HEK293 (cell line): ENCODE results near the gene DRAP1.

Source experiments
- HOXA7 ChIP-seq: sonication (generic); formaldehyde crosslinking; IDR thresholded peaks from 2 replicates; pipeline ENCODE4 v1.8.1; 2022; ENCODE audit warnings: missing genetic modification reagents, borderline replicate concordance
- HOXD13 ChIP-seq: sonication (generic); formaldehyde crosslinking; IDR thresholded peaks from 2 replicates; pipeline ENCODE4 v1.8.0; 2022; ENCODE audit warnings: missing genetic modification reagents, borderline replicate concordance
- KLF1 ChIP-seq: fragments of 450-650 bp; formaldehyde crosslinking; IDR thresholded peaks from 2 replicates; pipeline ENCODE4 v1.5.1; 2016; ENCODE audit warnings: missing biosample characterization, missing genetic modification characterization
- OSR2 ChIP-seq: fragments of 450-650 bp; formaldehyde crosslinking; IDR thresholded peaks from 2 replicates; pipeline ENCODE4 v1.5.1; 2016; ENCODE audit warnings: missing biosample characterization, missing genetic modification characterization
- YY1 ChIP-seq: fragments of 450-650 bp; formaldehyde crosslinking; IDR thresholded peaks from 2 replicates; pipeline ENCODE4 v1.5.1; 2018; ENCODE audit warnings: missing biosample characterization, missing genetic modification characterization
- ZNF16 ChIP-seq: fragments of 450-650 bp; formaldehyde crosslinking; IDR thresholded peaks from 2 replicates; pipeline ENCODE4 v1.5.1; 2016; ENCODE audit warnings: low read depth, missing biosample characterization, missing genetic modification characterization
- ZNF433 ChIP-seq: fragments of 450-650 bp; formaldehyde crosslinking; IDR thresholded peaks from 2 replicates; pipeline ENCODE4 v1.5.1; 2016; ENCODE audit warnings: missing biosample characterization, missing genetic modification characterization, low read depth
- ZNF596 ChIP-seq: fragments of 450-650 bp; IDR thresholded peaks from 2 replicates; pipeline ENCODE4 v1.5.0; 2018; ENCODE audit warnings: missing biosample characterization, mild to moderate bottlenecking, missing genetic modification characterization, moderate library complexity
- ZNF629 ChIP-seq: fragments of 450-650 bp; formaldehyde crosslinking; IDR thresholded peaks from 2 replicates; pipeline ENCODE4 v1.5.1; 2017; ENCODE audit warnings: missing biosample characterization, missing genetic modification characterization
- TF ChIP-seq, protein P1 (sequence below): fragments of 450-650 bp; formaldehyde crosslinking; IDR thresholded peaks from 2 replicates; pipeline ENCODE4 v1.5.1; 2016; ENCODE audit warnings: missing biosample characterization, missing genetic modification characterization
- TF ChIP-seq, protein P2 (sequence below): fragments of 450-650 bp; formaldehyde crosslinking; IDR thresholded peaks from 2 replicates; pipeline ENCODE4 v1.5.1; 2016; ENCODE audit warnings: missing biosample characterization, missing genetic modification characterization, borderline replicate concordance
- TF ChIP-seq, protein P3 (sequence below): fragments of 450-650 bp; IDR thresholded peaks from 2 replicates; pipeline ENCODE4 v1.5.1; 2018; ENCODE audit warnings: missing biosample characterization, missing genetic modification characterization
- TF ChIP-seq, protein P4 (sequence below): fragments of 450-650 bp; formaldehyde crosslinking; IDR thresholded peaks from 2 replicates; pipeline ENCODE4 v1.5.1; 2016; ENCODE audit warnings: missing biosample characterization, missing genetic modification characterization
- TF ChIP-seq, protein P5 (sequence below): fragments of 450-650 bp; formaldehyde crosslinking; IDR thresholded peaks from 2 replicates; pipeline ENCODE4 v1.5.1; 2016; ENCODE audit warnings: missing biosample characterization, missing genetic modification characterization

DNA sequence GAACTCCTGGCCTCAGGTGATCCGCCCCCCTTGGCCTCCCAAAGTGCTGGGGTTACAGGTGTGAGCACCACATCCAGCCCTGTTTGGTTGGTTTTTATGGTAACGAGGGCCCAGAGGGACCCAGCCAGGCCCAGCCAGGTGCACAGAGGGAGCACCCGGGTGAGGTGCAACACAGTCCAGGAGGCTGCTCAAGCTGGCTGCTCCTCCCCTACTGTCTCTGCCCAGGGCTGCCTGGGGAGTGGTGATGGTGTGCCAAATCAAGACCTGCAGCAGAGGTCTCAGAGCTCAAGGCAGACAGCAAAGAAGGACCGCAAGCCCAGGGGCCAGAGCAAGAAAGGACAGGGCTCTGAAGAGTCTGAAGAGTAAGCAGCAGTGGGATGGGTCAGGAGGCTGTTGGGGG, 27.4 kb downstream of the DRAP1 start:
- TF ChIP-seq, protein P1, sequence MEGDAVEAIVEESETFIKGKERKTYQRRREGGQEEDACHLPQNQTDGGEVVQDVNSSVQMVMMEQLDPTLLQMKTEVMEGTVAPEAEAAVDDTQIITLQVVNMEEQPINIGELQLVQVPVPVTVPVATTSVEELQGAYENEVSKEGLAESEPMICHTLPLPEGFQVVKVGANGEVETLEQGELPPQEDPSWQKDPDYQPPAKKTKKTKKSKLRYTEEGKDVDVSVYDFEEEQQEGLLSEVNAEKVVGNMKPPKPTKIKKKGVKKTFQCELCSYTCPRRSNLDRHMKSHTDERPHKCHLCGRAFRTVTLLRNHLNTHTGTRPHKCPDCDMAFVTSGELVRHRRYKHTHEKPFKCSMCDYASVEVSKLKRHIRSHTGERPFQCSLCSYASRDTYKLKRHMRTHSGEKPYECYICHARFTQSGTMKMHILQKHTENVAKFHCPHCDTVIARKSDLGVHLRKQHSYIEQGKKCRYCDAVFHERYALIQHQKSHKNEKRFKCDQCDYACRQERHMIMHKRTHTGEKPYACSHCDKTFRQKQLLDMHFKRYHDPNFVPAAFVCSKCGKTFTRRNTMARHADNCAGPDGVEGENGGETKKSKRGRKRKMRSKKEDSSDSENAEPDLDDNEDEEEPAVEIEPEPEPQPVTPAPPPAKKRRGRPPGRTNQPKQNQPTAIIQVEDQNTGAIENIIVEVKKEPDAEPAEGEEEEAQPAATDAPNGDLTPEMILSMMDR (tag by site-specific recombination): no peak
- TF ChIP-seq KLF1 (tag by site-specific recombination): no peak
- no peak for TF ChIP-seq ZNF629 (tag by site-specific recombination)
- no peak for TF ChIP-seq HOXA7 (CRISPR knock-in tag)
- TF ChIP-seq YY1 (tag by site-specific recombination): no peak
- TF ChIP-seq, protein P2, sequence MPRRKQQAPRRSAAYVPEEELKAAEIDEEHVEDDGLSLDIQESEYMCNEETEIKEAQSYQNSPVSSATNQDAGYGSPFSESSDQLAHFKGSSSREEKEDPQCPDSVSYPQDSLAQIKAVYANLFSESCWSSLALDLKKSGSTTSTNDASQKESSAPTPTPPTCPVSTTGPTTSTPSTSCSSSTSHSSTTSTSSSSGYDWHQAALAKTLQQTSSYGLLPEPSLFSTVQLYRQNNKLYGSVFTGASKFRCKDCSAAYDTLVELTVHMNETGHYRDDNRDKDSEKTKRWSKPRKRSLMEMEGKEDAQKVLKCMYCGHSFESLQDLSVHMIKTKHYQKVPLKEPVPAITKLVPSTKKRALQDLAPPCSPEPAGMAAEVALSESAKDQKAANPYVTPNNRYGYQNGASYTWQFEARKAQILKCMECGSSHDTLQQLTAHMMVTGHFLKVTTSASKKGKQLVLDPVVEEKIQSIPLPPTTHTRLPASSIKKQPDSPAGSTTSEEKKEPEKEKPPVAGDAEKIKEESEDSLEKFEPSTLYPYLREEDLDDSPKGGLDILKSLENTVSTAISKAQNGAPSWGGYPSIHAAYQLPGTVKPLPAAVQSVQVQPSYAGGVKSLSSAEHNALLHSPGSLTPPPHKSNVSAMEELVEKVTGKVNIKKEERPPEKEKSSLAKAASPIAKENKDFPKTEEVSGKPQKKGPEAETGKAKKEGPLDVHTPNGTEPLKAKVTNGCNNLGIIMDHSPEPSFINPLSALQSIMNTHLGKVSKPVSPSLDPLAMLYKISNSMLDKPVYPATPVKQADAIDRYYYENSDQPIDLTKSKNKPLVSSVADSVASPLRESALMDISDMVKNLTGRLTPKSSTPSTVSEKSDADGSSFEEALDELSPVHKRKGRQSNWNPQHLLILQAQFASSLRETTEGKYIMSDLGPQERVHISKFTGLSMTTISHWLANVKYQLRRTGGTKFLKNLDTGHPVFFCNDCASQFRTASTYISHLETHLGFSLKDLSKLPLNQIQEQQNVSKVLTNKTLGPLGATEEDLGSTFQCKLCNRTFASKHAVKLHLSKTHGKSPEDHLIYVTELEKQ (tag by site-specific recombination): no peak
- no peak for TF ChIP-seq ZNF433 (tag by site-specific recombination)
- TF ChIP-seq ZNF596 (tag by site-specific recombination): no peak
- TF ChIP-seq, protein P3, sequence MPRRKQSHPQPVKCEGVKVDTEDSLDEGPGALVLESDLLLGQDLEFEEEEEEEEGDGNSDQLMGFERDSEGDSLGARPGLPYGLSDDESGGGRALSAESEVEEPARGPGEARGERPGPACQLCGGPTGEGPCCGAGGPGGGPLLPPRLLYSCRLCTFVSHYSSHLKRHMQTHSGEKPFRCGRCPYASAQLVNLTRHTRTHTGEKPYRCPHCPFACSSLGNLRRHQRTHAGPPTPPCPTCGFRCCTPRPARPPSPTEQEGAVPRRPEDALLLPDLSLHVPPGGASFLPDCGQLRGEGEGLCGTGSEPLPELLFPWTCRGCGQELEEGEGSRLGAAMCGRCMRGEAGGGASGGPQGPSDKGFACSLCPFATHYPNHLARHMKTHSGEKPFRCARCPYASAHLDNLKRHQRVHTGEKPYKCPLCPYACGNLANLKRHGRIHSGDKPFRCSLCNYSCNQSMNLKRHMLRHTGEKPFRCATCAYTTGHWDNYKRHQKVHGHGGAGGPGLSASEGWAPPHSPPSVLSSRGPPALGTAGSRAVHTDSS (tag by site-specific recombination): no peak
- TF ChIP-seq OSR2 (tag by site-specific recombination): no peak
- TF ChIP-seq HOXD13: no peak
- TF ChIP-seq ZNF16 (tag by site-specific recombination): no peak
- TF ChIP-seq, protein P4, sequence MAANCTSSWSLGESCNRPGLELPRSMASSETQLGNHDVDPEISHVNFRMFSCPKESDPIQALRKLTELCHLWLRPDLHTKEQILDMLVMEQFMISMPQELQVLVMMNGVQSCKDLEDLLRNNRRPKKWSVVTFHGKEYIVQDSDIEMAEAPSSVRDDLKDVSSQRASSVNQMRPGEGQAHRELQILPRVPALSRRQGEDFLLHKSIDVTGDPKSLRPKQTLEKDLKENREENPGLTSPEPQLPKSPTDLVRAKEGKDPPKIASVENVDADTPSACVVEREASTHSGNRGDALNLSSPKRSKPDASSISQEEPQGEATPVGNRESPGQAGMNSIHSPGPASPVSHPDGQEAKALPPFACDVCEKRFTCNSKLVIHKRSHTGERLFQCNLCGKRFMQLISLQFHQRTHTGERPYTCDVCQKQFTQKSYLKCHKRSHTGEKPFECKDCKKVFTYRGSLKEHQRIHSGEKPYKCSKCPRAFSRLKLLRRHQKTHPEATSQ (tag by site-specific recombination): no peak
- TF ChIP-seq, protein P5, sequence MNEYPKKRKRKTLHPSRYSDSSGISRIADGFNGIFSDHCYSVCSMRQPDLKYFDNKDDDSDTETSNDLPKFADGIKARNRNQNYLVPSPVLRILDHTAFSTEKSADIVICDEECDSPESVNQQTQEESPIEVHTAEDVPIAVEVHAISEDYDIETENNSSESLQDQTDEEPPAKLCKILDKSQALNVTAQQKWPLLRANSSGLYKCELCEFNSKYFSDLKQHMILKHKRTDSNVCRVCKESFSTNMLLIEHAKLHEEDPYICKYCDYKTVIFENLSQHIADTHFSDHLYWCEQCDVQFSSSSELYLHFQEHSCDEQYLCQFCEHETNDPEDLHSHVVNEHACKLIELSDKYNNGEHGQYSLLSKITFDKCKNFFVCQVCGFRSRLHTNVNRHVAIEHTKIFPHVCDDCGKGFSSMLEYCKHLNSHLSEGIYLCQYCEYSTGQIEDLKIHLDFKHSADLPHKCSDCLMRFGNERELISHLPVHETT (tag by site-specific recombination): no peak
